ENCODE results near the gene DCST1.

- no peak for TF ChIP-seq CTCF (IDR thresholded peaks at IDR 0.05)
- TF ChIP-seq ZFX (IDR thresholded peaks at IDR 0.05; ENCODE audit: borderline replicate concordance) = no peak
Observed at GRCh38 chr1:155075535-155075934, 41.9 kb downstream of the DCST1 start.
